Prostate gland (tissue), 2 donors: ENCODE data around the gene NBEAL1. TPM values are rescaled to one million over a fixed set of nuclear protein-coding genes. Genes with fewer than 3 reads are reported as not detected.
A peak's percentile ranks its signal among the peaks of the same experiment; 100 is the strongest.

Experiments
- DNase-seq: peaks from one replicate; pipeline ENCODE4 v3.0.0-alpha.2; 2019; ENCODE audit warnings: low spot score
- H3K27ac ChIP-seq, 2 donors: fragments of 200-600 bp; sonication (generic); 2 replicates each; pipeline ENCODE4 v1.5.1; 2017 to 2019
- H3K27me3 ChIP-seq: fragments of 200-600 bp; sonication (generic); replicated peaks from 2 replicates; pipeline ENCODE4 v1.5.1; 2019; ENCODE audit not compliant: insufficient read depth
- H3K36me3 ChIP-seq, 2 donors: fragments of 200-600 bp; sonication (generic); 1 replicate in 1 of 2; 2 replicates in 1 of 2; pipeline versions ENCODE4 v1.5.1 to v1.8.1; 2017 to 2019
- H3K4me1 ChIP-seq: fragments of 200-600 bp; sonication (generic); replicated peaks from 2 replicates; pipeline ENCODE4 v1.5.1; 2019
- H3K4me3 ChIP-seq, 2 donors: fragments of 200-600 bp; sonication (generic); 2 replicates each; pipeline ENCODE4 v1.5.1; 2017 to 2019
- H3K9me3 ChIP-seq: fragments of 200-600 bp; sonication (generic); 2 replicates; pipeline ENCODE4 v1.5.1; 2017
- POLR2A ChIP-seq: fragments of 450-650 bp; IDR thresholded peaks from one replicate; pipeline ENCODE4 v1.6.1; 2016; ENCODE audit warnings: antibody characterized with exemption, mild to moderate bottlenecking
- POLR2AphosphoS5 ChIP-seq: sonication (generic); formaldehyde crosslinking; IDR thresholded peaks from one replicate; pipeline ENCODE4 v1.6.1; 2017; ENCODE audit warnings: antibody characterized with exemption
- WGBS: methylation state at CpG from one replicate; pipeline ENCODE4 v1.1.5; 2018; 5-methylcytosine and 5-hydroxymethylcytosine counted together
- intact Hi-C: fragments of 100-400 bp; cut with DNase I; formaldehyde crosslinking; loops from one replicate; pipeline ENCODE4 v1.14.2; 2022
- total RNA-seq, 2 donors: library from RNA; depleted of rRNA; stranded (reverse); fragments of >200 nt; gene quantifications; one replicate each; pipeline ENCODE4 v1.1.0, GENCODE V29; 2016
- TF ChIP-seq, protein P1 (sequence below), 4 experiments: fragments of 200-600 bp in 2 of 4; fragments of 450-650 bp in 2 of 4; sonication (generic) in 2 of 4; IDR thresholded peaks; 1 replicate in 3 of 4; 2 replicates in 1 of 4; pipeline ENCODE4 v1.5.1; 2016 to 2019; ENCODE audit warnings: antibody characterized with exemption in 4 of 4, mild to moderate bottlenecking in 2 of 4, moderate library complexity in 2 of 4

The NBEAL1 gene
- total RNA-seq, 2 donors from 2014 or later = 21.2 to 47.1 TPM

DNA sequence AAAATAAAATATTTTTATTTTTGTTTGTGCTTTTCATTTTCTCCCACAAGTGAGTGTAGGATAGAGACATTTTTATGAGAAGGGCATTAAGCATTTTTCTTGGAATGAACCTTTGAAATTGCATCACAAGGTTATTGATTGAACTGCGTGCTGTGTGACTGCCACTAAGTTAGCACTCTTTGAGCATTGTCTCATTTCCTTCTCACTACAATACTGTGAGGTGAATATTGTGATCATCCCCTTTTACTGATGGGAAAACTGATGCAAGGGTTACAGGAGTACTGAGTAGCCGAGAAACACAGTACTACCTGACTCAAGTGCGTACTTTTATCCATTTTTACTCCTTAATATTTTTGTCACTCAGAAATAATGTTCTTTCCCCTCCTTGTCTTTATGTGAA, 2.0 kb downstream of the NBEAL1 start:
- intact Hi-C loops = loop anchor here (10.0 kb wide), 1 partner anchor 102 kb away; the partner anchor contains the start of genes CARF and WDR12
- Histone ChIP-seq H3K27ac (no peak overlapping the region), H3K4me3 (no peak overlapping the region), H3K36me3 (no peaks in the 10 kb centered on the region), H3K27me3 (no peaks in the 10 kb centered on the region), H3K9me3 (no peaks in the 10 kb centered on the region), H3K4me1 (no peaks in the 10 kb centered on the region)
- WGBS = 60% methylated on average over 3 of the region's 3 CpGs
- no peak for DNase-seq
- TF ChIP-seq POLR2AphosphoS5 (no peak), POLR2A (no peak)
- TF ChIP-seq, protein P1, sequence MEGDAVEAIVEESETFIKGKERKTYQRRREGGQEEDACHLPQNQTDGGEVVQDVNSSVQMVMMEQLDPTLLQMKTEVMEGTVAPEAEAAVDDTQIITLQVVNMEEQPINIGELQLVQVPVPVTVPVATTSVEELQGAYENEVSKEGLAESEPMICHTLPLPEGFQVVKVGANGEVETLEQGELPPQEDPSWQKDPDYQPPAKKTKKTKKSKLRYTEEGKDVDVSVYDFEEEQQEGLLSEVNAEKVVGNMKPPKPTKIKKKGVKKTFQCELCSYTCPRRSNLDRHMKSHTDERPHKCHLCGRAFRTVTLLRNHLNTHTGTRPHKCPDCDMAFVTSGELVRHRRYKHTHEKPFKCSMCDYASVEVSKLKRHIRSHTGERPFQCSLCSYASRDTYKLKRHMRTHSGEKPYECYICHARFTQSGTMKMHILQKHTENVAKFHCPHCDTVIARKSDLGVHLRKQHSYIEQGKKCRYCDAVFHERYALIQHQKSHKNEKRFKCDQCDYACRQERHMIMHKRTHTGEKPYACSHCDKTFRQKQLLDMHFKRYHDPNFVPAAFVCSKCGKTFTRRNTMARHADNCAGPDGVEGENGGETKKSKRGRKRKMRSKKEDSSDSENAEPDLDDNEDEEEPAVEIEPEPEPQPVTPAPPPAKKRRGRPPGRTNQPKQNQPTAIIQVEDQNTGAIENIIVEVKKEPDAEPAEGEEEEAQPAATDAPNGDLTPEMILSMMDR (IDR thresholded peaks at IDR 0.05) = no peak

DNA sequence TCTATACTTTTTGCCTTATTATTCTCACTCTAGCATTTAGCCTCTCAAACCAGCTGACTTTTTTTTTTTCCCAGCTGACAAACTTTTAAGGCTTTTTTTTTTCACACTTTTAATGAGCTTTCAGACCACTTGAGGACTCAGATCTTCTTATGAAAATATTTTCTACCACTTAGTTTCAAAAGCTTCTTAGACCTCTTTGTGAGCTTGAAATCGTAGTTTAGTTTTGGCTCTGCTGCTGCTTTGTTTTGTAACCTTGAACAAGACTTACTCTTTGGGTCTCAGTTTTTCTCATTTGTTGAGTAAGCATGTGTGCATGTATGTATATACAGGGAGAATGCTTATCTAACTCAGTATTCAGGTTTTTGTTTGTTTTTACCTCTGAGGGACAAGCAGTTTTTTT, 3.5 kb downstream of the NBEAL1 start:
- Histone ChIP-seq H3K27me3 (no peaks in the 10 kb centered on the region), H3K9me3 (no peaks in the 10 kb centered on the region), H3K36me3 (no peaks in the 10 kb centered on the region), H3K27ac (no peak overlapping the region), H3K4me3 (peak overlapping the region in 1 of 2 donors; percentile 4), H3K4me1 (no peaks in the 10 kb centered on the region)
- TF ChIP-seq POLR2A (no peak), POLR2AphosphoS5 (no peak)
- TF ChIP-seq, protein P1 (IDR thresholded peaks at IDR 0.05) = no peak
- 3% methylated on average over 1 of the region's 1 CpG for WGBS
- intact Hi-C loops = loop anchor here (10.0 kb wide), 1 partner anchor 103 kb away; the partner anchor contains the start of genes CARF and WDR12
- DNase-seq = no peak

DNA sequence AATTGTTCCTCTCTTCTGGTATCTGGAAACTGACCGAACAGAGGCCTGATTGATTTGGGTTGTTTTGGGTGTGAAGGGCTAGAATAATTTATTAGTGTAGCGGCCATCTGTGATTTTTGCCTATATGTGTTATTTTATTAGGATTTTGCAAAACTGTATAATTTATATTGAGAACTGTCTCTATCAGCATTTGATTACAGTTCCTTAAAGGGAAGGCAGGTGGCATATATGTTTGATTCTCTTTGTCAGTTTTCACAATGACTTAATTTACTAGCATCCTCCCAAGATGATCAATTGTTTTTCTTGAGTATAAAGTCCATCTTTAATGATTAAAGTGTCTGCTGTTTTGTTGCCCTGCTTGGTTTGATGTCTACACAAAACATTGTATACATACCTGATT, 4.5 kb downstream of the NBEAL1 start:
- no peak overlapping the region for H3K4me3 ChIP-seq
- H3K9me3 ChIP-seq = no peaks in the 10 kb centered on the region
- DNase-seq = no peak
- WGBS = 80% methylated on average over 2 of the region's 2 CpGs
- no peaks in the 10 kb centered on the region for H3K36me3 ChIP-seq
- TF ChIP-seq, protein P1 (IDR thresholded peaks at IDR 0.05) = no peak
- TF ChIP-seq POLR2AphosphoS5 = no peak
- TF ChIP-seq POLR2A = no peak
- H3K4me1 ChIP-seq = no peaks in the 10 kb centered on the region
- no peaks in the 10 kb centered on the region for H3K27me3 ChIP-seq
- intact Hi-C loops = loop anchor here (10.0 kb wide), 1 partner anchor 104 kb away; the partner anchor contains the start of genes CARF and WDR12
- no peak overlapping the region for H3K27ac ChIP-seq

DNA sequence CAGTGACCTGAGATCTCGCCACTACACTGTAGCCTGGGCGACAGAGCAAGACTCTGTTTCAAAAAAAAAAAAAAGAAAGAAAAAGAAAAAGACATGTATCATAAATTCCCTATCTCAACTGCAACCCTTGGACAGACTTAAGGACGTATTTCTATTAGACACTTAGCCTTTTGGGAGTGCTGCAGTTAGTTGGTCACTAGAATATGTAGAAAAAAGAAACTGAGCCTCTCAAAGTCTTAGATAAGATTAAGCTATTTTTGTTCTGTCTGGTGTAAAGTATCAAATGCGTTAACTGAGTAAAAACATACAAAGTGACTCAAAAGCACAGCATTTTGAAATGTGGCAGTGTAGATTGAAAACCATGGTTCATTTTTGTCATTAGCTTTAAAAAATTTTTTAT, 7.3 kb downstream of the NBEAL1 start:
- DNase-seq = no peak
- Histone ChIP-seq H3K4me3 (no peak overlapping the region), H3K27ac (no peak overlapping the region), H3K27me3 (no peaks in the 10 kb centered on the region), H3K4me1 (no peaks in the 10 kb centered on the region), H3K9me3 (no peaks in the 10 kb centered on the region), H3K36me3 (no peaks in the 10 kb centered on the region)
- WGBS = 78% methylated on average over 4 of the region's 4 CpGs
- intact Hi-C loops = no loop called here
- TF ChIP-seq, protein P1 (IDR thresholded peaks at IDR 0.05) = no peak
- TF ChIP-seq POLR2AphosphoS5 = no peak

DNA sequence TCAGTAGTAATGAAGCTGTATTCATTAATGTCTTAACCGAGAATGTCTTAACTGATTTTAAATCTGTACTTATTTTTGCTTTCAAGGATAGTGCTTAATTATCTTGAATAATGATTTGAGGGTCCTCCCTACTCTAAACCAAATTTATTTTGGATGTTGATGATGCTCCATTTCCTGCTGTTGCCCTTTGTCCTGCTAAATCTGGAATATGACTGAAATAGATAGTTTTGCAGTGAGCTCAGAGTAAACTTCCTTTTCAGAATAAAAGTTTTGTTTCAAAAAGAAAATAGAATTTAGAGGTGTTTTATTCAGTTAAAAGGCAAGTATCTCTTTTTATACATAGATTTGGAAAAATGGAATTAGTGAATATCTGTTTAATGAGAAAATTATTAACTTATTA, 8.1 kb downstream of the NBEAL1 start:
- TF ChIP-seq, protein P1 (IDR thresholded peaks at IDR 0.05) = no peak
- TF ChIP-seq POLR2AphosphoS5 (no peak), POLR2A (no peak)
- intact Hi-C loops = no loop called here
- no peaks in the 10 kb centered on the region for H3K9me3 ChIP-seq
- no peak overlapping the region for H3K4me3 ChIP-seq
- H3K36me3 ChIP-seq = no peaks in the 10 kb centered on the region
- no peaks in the 10 kb centered on the region for H3K4me1 ChIP-seq
- DNase-seq = no peak
- no peak overlapping the region for H3K27ac ChIP-seq
- H3K27me3 ChIP-seq = no peaks in the 10 kb centered on the region
- 58% methylated on average over 1 of the region's 1 CpG for WGBS
